GM18861 (cell line): Measurements from ENCODE around the gene MYBPC2.

Experiments
- ATAC-seq: cut with Tn5 transposase; IDR thresholded peaks from one replicate; pipeline ENCODE4 v1.9.1; 2021; ENCODE audit not compliant: unreplicated experiment

MYBPC2 gene

DNA sequence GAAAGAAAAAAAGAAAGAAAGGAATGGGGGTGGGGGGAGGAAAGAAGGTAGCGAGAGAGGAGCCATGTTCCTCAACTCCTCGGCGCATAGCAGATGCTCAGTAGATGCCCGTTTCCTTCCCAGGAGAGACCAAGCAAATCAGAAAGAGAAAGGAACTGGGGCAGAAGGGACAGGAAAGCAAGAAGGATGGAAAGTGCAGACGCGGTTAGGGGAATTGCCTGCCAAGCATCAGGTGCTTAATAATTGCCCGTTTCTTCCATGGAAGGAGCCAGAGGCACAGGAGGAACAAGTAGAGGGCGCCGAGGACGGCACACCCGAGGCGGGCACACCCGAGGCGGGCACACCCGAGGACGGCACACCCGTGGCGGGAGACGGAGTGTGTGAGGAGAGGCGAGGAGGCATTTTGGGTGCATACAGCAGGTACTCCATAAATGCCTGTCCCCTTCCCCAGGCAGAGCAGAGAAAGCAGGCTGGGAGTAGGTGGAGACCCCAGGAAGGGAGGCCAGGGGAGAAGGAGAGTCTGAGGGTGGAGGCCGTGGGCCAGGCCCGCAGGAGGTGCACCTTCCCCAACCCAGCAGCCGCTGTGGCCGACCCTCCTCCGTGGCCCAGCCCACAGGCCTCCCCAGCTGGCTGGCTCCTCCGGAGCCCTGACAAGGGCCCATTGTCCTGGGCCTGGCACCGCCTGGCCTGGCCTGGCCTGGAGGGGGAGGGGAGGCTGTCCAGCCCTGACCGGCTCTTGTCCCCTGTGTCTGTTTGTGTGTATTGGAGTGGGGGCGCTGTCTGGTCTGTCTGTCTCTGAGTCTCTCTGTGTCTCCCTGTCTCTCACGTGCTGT lies 63.7 kb downstream of the MYBPC2 start:
- ATAC-seq: no peak

DNA sequence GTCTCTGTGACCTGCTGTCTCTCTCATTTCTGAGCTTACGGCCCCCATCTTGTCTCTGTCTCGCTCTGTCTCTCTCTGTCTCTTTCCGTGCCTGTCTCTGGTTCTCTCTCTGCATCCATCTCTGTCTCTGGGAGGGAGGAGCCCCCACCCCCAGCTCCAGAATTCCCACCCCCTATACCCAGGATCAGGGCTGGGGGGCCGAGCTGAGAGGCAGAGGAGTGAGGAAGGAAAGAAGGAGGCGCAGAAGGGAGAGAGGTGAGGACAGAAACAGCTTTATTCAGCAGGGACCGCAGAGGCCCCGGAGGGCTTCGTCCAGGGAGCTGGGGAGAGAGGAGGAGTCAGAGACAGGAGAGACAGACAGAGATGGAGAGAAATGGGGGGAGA lies 64.3 kb downstream of the MYBPC2 start:
- ATAC-seq: no peak

DNA sequence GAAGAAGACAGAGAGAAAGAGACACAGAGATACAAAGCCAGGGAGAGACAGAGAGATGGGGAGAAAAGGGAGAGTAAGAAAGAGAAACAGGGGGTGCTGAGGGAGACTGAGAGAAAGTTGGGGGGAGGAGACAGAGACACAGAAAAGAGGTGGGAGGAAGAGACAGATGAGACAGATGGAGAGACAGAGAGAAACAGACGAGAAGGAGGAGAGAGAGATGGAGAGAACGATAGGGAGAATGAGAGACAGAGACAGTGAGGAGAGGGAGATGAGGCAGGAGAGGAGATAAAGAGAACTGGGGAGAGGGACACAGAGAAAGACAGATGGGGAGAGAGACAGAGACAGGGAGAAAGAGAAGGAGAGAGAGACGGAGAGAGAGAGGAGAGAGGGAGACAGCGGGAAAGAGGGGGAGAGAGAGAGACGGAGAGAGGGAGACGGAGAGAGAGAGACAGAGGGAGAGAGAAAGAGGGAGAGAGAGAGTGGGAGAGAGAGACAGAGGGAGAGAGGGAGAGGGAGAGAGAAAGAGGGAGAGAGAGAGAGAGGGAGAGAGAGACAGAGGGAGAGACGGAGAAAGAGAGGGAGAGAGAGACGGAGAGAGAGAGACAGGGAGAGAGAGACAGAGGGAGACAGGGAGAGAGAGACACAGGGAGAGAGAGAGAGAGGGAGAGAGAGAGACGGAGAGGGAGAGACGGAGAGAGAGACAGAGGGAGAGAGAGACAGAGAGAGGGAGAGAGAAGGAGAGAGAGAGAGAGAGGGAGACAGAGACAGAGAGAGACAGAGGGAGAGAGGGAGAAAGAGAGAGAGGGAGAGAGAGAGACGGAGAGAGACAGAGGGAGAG lies 65.7 kb downstream of the MYBPC2 start:
- ATAC-seq: no peak

DNA sequence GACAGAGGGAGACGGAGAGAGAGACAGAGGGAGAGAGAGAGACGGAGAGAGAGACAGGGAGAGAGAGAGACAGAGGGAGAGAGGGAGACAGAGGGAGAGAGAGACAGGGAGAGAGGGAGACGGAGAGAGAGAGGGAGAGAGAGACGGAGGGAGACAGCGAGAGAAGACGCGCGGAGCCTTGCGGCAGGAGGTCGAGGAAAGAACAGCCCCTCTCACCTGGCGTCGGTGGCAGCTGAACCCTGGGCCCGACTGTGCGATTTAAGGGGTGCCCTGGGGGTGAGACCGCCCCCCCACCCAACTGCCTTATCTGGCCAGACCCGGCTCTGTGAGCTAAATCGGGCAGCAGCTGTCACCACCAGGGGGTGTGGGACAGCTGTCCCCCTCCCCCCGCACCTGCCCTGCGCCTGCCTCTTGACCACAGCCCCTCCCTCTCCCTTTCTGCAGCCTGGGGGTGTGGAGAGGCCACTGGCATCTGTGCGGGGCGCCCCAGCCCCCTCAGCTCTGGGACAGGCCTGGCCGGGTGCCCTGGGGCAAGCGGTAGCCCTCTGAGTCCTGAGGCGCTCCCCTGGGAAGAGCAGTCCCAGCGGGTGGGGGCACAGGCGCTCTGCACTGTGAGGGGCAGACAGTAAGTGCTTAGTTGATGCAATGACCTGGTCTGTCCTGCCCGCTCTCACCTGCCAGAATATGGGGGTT lies 67.5 kb downstream of the MYBPC2 start:
- no peak for ATAC-seq

DNA sequence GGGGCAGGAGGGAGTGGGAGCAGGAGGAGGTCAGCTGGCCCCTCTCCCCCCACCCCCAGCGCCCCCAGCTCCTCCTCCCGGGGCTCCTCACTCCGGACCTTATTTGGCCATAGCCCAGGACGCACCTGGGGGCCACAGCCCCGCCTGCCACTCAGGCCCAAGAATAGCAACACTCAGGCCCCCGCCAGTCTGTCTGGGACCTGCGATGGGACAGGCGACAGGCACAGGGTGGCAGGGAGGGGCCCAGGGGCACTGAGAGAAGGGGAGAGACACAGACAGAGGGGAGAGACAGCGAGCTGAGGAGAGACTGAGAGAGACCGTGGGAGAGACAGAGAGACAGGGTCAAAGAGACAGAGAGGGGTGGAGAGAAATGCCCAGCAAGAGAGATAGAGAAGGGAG lies 68.1 kb downstream of the MYBPC2 start:
- ATAC-seq: no peak

DNA sequence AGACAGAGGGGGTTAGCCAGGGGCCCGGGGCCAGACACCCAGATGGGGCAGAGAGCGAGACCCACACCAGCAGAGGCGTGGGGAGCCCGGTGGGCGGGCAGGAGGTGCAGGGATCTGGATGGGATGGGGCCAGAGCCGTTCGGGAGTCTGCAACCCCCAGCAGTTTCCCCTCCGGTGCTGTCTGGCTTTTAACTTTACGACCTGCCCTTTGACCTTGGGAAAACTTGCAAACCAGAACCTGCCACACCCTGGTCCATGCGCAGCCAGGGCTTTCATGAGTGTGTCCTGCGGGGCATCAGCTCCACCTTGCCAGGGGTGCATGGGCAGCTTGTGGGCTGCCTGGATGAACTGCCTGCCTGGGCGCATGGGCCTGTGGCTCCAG lies 68.5 kb downstream of the MYBPC2 start:
- no peak for ATAC-seq

DNA sequence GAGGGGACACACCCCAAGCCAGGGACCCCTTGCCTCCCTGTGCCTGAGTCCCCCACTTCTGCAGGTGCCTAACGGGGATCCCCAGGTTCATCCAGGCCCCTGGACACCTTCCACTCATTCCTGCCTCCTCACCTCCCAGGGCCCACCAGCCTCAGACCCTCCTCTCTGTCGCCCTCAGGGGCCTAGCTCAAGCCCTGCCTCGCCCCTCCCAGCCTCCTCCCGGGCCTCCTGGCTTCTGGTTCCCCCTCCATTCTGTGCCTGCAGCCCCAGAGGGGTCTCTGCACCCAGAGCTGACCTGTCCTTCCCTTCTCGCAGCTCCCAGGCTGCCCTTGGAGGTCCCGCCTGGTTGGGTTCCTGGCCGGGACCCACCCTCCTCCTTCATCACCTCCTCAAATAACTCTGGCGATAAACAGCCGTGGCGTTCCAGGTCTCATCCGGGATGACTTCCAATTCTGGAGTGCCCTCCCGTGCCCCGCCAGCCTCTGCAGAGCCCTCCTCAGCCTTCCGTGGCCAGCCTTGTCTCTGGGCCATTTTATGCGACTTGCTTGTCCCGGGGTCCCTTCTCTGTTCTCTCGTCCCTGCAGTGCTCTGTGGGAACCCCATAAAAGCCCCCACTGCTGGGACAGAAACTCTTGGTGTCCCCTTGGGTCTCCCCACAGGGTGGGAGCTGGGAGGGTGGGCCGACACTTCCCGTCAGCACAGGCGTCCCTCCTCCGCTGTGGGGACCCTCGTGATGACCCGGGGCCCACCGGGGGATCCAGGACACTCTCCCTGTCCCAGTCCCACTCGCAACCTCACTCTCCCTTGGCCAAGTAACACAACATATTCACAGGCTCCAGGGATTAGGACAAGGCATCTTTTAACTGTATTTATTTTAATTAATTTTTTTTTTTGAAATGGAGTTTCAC lies 69.1 kb downstream of the MYBPC2 start:
- ATAC-seq: no peak

DNA sequence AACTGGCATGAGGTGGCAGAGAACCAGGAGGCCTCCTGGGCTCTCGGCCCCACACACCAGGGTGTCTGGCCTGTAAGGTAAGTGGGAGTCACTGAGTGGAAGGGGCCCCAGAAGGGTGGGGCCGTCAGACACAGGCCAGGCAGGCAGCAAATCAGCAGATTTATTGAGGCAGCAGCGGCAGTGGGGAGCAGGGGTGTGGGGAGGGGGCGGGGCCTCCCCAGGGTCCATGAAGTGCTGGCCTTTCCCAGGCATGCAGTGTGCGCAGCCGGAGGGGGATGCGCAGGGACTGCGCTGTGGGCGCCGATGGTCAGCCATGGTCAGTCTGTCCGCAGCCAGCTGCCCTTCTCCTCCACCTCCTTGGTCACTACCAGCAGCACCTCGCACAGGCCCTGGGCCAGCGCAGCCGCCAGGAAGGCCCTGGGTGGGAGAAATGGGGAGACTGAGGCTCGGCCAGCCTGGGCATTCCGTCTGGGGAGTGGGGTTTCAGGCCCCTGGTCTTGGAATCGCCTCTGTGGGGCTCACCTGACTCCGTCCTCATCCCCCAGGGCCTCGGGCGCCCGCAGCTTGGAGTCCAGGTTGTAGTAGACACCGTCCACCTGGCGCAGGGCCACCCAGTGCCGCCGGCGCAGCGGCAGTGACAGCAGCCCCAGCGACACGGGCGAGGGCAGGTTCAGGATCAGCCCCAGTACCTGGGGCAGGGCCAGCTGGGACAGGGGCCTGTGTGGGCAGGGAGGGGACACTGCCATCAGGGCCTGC lies 73.3 kb downstream of the MYBPC2 start:
- no peak for ATAC-seq

DNA sequence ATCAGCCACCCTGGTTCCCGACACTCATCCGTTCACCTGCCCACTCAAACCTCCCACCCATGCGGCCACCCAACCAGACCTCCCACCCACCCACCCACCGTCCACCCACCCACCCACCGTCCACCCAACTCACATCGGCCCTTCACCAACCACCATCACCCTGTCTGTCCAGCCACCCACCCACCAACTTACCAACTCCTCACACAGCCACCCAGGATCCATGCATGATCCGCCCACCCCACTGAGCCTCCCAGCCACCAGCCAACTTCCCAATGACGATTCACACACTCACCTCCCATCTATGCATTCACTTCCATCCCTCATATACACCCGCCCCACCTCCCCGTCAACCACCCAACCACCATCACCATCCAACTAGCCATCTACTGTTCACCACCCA lies 74.0 kb downstream of the MYBPC2 start:
- no peak for ATAC-seq

DNA sequence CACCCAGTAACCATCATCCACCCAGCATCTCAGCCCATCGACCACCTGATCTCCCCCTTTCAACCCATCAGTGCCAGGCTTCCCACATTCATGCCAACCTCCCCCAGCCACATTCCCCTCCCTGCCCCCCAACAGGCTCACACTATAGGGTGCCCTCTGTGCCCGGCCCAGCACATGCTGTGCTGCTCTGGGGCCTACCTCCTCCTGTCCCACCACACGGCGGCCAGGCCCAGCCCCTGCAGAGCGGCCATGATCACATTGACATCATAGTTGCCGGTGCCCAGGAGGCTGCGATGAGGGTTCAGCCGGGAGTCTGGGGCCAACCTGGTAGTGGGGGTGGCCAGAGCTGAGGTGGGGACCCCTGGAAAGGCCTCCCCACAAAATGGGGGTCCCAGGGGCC lies 74.7 kb downstream of the MYBPC2 start:
- no peak for ATAC-seq

DNA sequence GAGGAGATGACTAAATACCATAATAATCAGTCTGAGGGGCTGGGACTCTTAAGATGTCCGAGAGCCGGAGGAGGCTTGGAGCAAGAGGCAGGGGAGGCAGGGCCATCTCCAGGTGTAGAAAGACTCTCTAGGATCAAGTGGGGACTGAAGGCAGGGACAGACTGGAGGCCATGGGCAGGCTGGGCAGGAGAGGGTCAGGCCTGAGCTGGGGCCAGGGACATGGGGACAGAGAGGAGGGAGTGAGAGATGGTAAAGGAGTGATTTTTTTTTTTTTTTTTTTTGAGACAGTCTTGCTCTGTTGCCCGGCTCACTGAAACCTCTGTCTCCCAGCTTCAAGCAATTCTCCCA lies 76.1 kb downstream of the MYBPC2 start:
- no peak for ATAC-seq

DNA sequence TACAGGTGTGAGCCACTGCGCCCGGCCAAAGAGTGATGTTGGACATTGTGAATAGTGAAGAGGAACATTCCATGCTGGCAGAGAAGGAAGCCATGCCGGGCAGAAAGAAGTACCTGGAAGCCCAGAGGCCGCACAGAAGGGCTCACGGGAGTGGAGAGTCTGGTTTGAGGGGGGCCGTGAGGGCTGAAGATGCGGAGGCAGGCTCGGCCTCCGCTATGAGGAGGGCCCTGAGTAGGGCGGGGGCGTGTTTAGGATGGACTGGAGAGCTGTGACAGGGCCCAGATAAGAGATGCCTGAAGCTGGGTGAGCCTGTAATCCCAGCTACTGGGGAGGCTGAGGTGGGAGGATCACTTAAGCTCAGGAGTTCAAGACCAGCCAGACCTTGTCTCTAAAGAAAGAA lies 76.7 kb downstream of the MYBPC2 start:
- ATAC-seq: no peak

DNA sequence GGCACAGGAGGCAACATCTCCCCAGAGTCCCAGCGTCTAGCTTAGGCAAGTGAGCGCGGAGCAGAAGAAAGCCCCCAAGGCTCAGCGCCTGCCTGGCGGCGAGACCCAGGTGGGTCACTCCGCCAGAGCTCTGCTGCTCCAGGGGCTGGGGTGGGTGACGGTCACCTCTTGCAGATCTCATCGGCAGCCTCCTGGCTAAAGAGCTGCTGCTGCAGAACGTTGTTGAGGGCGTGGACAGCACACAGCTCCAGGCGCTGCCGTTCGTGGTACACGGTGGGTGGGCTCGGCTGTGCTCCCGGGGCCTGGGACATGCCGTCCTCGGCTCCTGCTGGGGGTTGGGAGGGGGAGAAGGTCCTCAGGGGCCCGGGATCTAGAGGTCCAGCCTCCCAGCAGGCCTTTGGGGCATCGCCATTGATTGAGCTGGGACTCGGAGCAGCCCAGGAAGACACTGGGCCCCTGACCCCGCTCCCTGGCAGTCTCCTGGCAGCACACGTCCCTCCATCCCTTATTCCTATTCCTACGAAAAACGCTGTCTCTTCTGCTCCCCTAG lies 77.5 kb downstream of the MYBPC2 start:
- ATAC-seq: no peak

DNA sequence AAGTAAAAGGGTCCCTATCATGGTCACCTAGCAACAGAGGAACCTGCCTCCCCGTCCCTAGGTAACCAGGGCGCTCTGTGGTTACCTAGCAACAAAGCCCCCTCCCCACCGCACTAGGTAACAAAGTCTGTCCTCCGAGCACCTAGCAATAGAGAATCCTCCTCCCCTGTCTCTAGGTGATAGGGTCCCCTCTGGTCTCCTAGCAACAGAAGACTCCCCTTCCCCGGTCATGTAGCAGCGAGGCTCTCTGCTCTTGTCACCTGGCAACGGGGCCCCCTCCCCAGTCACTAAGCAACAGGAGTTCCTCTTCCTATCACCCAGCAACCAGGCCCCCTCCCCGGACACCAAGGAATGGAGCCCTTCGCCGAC lies 78.0 kb downstream of the MYBPC2 start:
- ATAC-seq: no peak

DNA sequence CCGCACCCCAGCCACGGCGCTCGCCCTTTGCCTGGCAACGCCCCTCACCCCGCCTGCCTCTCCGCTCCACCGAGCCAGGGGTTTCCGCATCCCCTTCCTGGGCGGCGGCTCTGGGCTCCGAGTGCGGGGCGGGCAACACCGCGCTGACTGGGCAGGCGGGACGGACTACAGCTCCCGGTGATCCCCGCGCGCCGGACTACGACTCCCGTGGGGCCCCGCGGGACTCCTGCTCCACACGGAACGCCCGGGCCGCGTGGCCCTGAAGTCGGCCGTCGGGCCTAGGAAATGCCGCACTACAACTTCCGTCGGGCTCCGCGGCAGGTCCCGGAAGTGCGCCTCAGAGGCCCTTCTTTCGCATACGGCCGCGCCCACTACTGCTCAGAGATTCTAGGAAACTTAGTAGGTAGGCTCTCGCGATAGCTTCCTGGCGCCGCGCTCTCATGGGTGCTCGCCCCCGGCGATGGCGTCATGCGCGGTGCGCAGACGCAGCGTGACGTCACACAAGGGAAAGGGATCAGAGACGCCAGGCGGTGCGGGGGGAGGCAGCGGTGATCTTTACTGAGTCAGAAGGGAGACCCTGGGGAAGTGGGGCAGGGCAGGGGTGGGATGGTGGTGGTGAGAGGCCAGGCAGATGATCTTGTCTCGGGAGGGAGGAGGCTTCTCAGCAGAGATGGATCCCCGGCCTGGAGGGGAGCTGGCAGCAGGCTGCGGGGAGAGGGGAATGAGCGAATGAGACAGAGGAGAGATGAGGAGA lies 78.6 kb downstream of the MYBPC2 start, which contains the start of gene JOSD2:
Gene JOSD2, minus strand, starts transcription at position 123 of the 754 bp plus-strand sequence. CDS start 760 bp downstream, outside the sequence.
- peak; percentile 82 for ATAC-seq

DNA sequence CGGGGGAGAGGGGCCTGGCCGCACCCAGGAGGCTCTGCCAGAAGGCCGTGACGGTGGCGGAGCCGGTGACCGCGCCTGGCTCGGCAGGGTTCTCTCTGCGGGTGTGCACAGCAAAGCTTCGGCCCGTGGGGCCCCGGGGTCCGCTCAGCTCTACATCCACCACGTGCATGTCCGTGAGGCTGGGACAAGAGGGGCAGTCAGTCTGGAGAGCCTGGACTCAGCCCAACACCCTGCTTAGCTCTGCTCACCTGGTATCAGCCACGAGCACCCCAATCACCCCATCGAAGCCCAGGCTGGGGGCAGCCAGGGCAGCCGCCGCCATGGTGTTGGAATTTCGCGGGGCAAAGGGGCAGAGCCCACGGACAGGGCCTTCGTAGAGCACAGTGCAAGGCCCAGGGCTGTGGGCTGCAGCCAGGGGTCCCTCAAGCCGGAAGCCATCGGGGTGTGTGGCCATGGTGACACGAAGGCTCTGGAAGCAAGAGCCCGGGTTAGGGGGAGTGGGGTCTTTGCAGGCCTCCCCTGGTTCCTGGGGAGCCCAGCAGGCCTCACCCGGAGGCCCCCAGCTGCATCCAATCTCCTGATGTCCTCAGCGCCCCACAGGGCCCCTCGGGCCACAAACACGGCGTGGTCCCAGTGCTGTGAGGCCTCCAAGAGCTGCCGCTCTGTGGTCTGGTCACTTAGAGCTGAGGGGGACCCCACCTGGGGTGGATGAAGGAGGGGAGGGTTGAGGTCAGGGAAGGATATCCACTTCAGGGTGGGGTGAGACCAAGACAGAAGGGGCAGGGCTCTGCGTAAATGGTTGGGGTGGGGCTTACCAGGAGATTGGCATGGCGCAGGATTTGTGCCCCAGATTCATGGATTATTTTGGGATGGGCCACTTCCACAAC lies 79.7 kb downstream of the MYBPC2 start:
- no peak for ATAC-seq

DNA sequence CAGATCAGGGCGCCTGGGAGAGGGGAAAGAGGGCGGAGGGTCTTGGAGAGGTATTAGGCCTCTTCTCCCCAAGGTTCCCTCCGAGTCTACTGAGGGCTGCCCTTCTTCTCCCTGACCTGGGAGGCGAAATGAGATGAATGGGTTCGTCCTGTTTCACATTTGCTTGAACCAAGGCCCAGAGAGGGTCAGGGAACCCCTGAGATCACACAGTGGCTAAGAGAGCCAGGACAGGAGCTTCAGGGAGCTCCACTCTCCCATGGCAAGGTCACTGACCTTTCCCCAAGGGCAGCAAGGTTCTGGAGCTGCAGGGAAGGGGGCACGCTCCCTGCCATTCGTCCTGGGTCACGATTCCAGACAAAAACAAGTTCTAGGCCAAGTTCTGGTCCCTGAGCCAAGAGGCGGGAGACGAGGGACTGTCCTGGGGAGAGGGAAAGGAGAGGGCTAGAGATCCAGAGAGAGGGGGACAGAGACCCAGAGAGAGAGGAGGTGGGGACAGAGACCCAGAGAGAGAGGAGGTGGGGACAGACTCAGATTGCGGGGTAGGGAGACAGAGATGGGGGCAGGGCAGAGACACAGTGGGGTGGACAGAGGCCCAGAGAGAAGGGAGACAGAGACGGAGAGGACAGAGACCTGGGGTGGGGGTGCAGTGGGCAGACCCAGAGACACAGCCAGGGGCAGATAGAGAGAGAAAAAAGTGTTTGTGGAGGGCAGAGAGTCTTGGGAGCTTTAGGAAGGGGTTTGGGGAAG lies 80.5 kb downstream of the MYBPC2 start:
- ATAC-seq: no peak
